Mucosa of descending colon (tissue), 3 donors: ENCODE measurements around the gene SPAG16. TPM values are rescaled to one million over a fixed set of nuclear protein-coding genes. Genes with fewer than 3 reads are reported as not detected.

Experiments
- ATAC-seq: fragments of 200-7000 bp; cut with Tn5 transposase; one replicate; pipeline ENCODE4 v1.9.1; 2020; ENCODE audit warnings: mild to moderate bottlenecking, moderate library complexity
- DNase-seq, 3 donors: peaks; one replicate each; pipeline ENCODE4 v3.0.0-alpha.2; 2020
- H3K36me3 ChIP-seq: fragments of 200-600 bp; one replicate; pipeline ENCODE4 v1.8.0; 2021; ENCODE audit warnings: low read depth, mild to moderate bottlenecking
- H3K4me1 ChIP-seq: fragments of 200-600 bp; one replicate; pipeline ENCODE4 v1.8.0; 2021; ENCODE audit warnings: low read depth, mild to moderate bottlenecking
- H3K4me3 ChIP-seq: fragments of 200-600 bp; one replicate; pipeline ENCODE4 v1.8.0; 2021; ENCODE audit warnings: mild to moderate bottlenecking
- H3K9me3 ChIP-seq: fragments of 200-600 bp; one replicate; pipeline ENCODE4 v1.8.0; 2021; ENCODE audit warnings: mild to moderate bottlenecking
- CTCF ChIP-seq: fragments of 200-600 bp; IDR thresholded peaks from one replicate; pipeline ENCODE4 v1.8.0; 2022; ENCODE audit warnings: antibody characterized with exemption, mild to moderate bottlenecking
- intact Hi-C, 2 donors: fragments of 100-400 bp; cut with DNase I in 1 of 2; cut with micrococcal nuclease in 1 of 2; formaldehyde crosslinking; loops; one replicate each; pipeline versions ENCODE4 v1.11.0 to v1.11.1; 2022; cut with DNase I, micrococcal nuclease
- total RNA-seq, 3 donors: library from RNA; stranded (reverse); fragmentation: NEBNext Ultra II Directional in 2 of 3; extraction: Animal tissue kit (Norgen Biotek cat#: 25700) in 2 of 3; gene quantifications; one replicate each; pipeline versions ENCODE4 v1.2.1 to v1.2.4, GENCODE V29; 2021 to 2023
- donor health status: DM: no; HTN: no; CAD: no; lungs with moderate emphysema.
- donor health status: DM: no; HTN: no; CAD: no.
- donor health status: DM: no; HTN: yes; CAD: no.

Gene SPAG16
- total RNA-seq, 3 donors from 2014 or later = 18.1 to 20.3 (median 18.5) TPM

GRCh38 chr2:213279971-213280370, 4.3 kb upstream of the SPAG16 start:
- intact Hi-C loops = no loop called here
- Histone ChIP-seq H3K36me3 (no peaks in the 10 kb centered on the region), H3K4me3 (no peak overlapping the region), H3K9me3 (peaks cover 3% of the 10 kb centered on the region), H3K4me1 (no peaks in the 10 kb centered on the region)
- DNase-seq (no peak), ATAC-seq (no peak)
- no peak for TF ChIP-seq CTCF

GRCh38 chr2:213281156-213281555, 3.1 kb upstream of the SPAG16 start:
- intact Hi-C loops = no loop called here
- no peak for DNase-seq
- H3K9me3 ChIP-seq = peaks cover 3% of the 10 kb centered on the region
- no peak overlapping the region for H3K4me3 ChIP-seq
- H3K36me3 ChIP-seq = no peaks in the 10 kb centered on the region
- no peaks in the 10 kb centered on the region for H3K4me1 ChIP-seq
- no peak for ATAC-seq
- no peak for TF ChIP-seq CTCF

DNA sequence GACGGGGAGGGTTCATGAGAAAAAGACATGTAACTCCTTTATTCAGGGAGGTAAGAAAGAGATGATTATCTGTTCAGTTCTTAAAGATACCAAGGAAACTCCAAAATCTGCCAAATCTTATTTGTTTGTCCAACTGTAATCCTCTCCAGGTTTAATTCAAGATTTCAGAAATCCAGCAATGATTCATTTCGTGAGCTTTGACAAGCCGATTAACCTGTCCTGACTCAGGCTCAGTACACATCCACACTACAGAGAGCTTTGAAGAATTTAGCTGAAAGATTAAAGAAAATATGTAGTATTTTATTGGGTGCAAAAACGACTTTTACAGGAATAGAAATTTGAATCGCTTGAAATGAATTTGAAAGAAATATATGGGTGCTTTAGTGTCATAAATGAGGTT, 1.1 kb downstream of the SPAG16 start:
- H3K4me3 ChIP-seq = no peak overlapping the region
- no peaks in the 10 kb centered on the region for H3K36me3 ChIP-seq
- H3K9me3 ChIP-seq = no peaks in the 10 kb centered on the region
- no peak for DNase-seq
- no peak for TF ChIP-seq CTCF
- intact Hi-C loops = no loop called here
- H3K4me1 ChIP-seq = no peaks in the 10 kb centered on the region
- no peak for ATAC-seq

DNA sequence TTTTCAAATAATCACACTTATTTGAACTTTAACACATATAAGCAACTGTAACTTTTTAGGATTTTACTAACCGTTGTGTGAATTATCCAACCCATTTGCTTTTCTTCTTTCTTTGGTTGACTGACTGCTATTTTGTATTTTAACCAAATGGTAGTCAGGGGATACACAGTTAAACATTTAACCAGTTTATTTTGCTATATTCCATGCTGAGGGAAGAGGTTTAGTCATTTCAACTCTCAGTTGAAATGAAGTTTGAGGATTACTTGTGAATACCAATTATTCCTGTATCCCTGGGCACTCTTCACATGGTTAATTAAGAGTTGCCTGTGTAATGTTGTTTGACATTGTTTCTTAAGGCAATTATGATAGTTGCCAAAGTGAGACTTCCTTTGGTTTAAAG, 1.9 kb downstream of the SPAG16 start:
- TF ChIP-seq CTCF = no peak
- intact Hi-C loops = no loop called here
- Histone ChIP-seq H3K36me3 (no peaks in the 10 kb centered on the region), H3K4me1 (no peaks in the 10 kb centered on the region), H3K9me3 (no peaks in the 10 kb centered on the region), H3K4me3 (no peak overlapping the region)
- DNase-seq (no peak), ATAC-seq (no peak)

DNA sequence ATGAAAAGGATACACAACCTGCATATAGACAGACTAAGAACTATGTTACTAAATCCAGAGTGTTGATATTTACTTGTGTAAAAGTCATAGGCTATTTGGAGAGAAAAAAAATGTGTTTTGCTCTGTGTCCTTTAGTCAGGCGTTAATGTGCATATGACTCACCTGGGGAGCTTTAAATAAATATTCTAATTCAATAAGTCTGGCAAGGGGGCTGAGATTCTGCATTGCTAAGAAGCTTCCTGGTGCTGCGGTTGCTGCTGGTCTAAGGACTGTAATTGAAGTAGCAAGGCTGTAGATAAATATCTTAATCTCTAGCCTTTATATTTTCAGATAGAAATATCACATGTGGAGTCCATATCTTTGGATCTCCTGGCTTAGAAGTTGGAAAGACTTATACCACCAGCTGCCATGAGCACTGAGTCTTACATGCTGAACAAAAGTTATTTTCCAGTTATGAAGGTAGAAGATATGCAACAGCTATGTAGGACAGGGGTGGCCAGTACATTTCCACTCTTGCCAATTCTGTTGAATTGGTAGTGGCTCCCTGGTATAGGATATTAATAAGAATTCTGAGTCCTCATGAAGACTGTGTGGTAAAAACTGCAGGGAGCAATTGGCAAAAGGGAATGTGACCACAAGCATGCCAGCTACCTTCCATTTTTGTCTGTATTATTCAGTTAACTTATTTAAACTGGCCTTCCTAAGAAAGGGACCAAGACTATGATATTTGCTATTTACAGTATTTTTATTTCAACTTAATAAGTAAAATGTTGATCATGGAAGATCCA, 4.8 kb downstream of the SPAG16 start:
- no peak for TF ChIP-seq CTCF
- no peak overlapping the region for H3K4me3 ChIP-seq
- H3K9me3 ChIP-seq = no peaks in the 10 kb centered on the region
- ATAC-seq = no peak
- no peaks in the 10 kb centered on the region for H3K36me3 ChIP-seq
- intact Hi-C loops = no loop called here
- no peaks in the 10 kb centered on the region for H3K4me1 ChIP-seq
- DNase-seq = no peak

DNA sequence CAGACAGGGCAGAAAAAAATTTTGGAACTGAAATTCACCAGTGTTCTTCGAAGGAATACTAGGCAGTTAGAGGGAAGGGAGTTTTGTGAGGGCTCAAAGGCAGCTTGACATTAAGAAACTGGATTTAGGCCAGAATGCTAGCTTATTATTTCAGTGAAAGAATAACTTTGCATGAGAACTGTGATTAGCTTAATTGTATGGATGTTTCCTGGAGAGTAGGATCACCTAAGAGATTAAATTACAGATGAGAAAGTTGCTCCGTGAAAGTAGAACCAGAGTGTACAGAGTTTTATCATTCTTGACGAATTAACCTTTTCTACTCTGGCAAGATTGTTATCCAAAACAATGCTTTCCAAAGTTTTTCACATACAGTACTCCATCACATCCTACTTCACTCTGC, 6.2 kb downstream of the SPAG16 start:
- Histone ChIP-seq H3K9me3 (no peaks in the 10 kb centered on the region), H3K4me3 (no peak overlapping the region), H3K4me1 (no peaks in the 10 kb centered on the region), H3K36me3 (no peaks in the 10 kb centered on the region)
- ATAC-seq (no peak), DNase-seq (no peak)
- intact Hi-C loops = no loop called here
- no peak for TF ChIP-seq CTCF
